GM12801 (cell line): ENCODE results near the gene XXYLT1.

Source experiments
- CTCF ChIP-seq: IDR thresholded peaks from one replicate; pipeline ENCODE4 v1.5.1; 2011; ENCODE audit warnings: control low read depth; ENCODE audit not compliant: insufficient read length; ENCODE audit errors: extremely low read depth

The XXYLT1 gene

DNA sequence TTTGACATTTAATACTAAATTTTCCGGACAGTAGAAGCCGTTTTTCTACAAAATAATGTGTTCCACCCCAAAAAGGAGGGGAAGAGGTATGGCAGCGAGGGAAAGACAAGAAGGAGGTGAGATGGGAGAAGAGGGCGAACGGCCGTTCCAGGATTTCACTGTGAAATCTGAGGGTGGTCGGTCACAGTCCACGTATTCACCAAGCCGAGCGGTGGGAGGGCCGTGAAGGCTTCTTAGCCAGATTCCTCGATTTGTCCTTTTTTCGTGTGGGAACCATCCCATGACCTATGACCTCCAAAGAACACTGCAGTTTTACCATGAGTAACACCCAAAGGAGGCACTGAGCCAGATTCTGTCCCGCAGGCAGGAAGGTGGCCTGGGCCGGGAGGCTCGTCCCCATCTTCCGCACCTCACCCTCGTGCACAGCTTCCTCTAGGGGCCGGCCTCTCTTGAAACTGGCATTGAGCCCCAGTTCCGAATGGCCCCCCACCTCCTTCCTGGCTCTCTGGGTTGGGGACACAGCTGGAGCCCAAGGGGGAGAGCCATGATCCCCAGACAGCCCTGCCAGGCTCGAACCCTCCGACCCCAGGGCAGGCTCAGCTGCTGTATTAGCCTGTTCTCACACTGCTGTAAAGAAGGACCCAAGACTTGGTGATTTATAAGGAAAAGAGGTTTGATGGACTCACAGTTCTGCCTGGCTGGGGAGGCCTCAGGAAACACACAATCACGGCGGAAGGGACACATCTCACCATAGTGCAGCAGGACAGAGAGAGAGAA is 23.7 kb downstream of the XXYLT1 start:
- no peak for TF ChIP-seq CTCF

DNA sequence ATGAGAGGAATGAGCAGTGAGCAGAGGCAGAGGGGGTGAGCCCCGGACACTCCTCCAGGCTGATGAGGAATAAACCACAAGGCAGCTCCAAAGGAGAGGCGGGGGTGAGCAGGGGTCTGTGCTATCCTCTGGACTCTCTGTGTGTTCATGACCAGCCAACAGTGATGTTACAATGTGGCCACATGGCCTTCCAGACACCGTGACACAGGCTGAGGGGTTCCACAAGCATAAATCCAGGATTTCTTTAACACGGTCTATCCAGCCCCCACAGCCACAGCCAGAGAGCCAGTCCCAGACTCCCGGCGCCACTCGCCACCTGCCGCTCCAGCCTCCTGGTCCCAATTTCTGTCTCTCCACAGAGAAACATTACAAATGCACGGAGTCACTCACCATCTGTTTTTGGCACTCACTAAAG is 24.4 kb downstream of the XXYLT1 start:
- TF ChIP-seq CTCF: no peak

DNA sequence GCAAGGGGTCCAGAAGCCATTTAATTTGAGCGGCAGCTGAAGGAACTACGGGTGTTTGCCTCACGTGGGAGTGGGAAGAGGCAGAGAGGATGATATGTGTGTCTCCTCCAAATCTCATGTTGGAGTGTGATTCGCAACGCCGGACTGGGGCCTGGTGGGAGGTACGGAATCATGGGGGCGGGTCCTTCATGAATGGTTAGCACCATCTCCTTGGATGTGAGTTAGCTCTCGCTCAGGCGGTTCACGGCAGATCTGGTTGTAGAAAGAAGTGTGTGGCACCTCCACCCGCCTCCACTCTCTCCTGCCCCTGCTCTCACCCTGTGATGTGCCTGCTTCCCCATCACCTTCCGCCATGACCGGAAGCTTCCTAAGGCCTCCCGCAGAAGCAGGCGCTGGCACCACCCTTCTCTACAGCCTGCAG is 25.4 kb downstream of the XXYLT1 start:
- no peak for TF ChIP-seq CTCF

DNA sequence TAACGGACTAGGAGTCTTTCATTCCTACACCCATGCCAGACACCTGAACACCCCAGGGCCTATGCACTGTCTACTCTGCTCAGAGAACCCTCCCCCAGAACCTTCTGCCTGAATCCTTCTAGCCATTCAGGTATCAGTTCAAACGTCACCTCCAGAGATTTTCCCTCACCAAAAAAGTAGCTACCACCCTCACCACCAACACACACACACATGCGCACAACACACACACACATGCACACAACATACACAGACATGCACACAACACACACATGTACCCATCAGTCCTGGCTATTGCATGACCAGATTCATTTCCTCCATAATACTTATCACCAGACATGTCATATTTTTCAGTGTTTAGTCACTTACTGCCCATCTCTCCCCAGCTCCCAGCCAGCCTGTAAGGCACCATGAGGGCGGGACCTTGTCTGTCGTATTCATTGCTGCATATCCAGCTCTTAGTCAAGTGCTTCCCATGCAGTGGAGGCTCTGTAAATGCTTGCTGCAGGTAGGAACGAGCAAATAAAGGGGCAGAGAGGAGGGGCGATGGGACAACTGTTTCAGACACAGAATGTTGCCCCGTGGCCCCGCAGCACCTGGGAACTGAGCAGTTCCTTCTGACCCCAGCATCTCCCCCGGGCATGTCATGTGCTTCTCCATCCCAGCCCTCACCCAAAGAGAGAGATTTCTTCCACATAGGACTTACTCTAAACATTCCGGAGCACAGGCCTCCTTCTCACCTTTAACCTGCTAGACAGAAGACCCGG is 29.2 kb downstream of the XXYLT1 start:
- no peak for TF ChIP-seq CTCF

DNA sequence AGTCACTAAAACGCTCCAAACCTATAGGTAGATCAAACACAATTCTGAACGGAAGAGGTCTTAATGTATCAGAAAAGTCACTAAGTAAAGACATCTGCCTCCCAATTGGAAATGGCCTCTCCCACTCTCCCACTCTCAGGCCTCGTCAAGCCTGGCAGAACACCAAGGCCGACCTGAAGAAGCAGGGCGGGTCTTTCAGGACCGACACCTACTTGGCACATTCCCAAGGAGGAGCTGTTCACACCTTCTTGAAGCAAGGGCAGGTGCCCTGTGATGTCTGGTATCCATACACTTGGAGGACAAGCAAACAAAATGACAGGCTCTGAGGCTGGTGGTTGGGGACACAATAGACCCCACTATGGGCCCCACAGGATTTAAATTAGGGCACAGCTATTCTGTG is 30.0 kb downstream of the XXYLT1 start:
- no peak for TF ChIP-seq CTCF

- no peak for TF ChIP-seq CTCF
Observed at GRCh38 chr3:195240171-195240701, 30.7 kb downstream of the XXYLT1 start.

- no peak for TF ChIP-seq CTCF
Observed at GRCh38 chr3:195239121-195239520, 31.8 kb downstream of the XXYLT1 start.
